H1 (cell line): ENCODE data around the gene RIN3. TPM values are rescaled to one million over a fixed set of nuclear protein-coding genes. Genes with fewer than 3 reads are reported as not detected.

ENCODE experiments used
- CTCF ChIA-PET: fragments of 300-600 bp; sonication (Branson Sonifier 250); formaldehyde crosslinking; loops from one replicate; lab custom pipeline; 2021; ENCODE audit not compliant: partially characterized antibody; lab: Charles Lee
- POLR2A ChIA-PET: fragments of 300-600 bp; sonication (Branson Sonifier 250); formaldehyde crosslinking; loops from one replicate; lab custom pipeline; 2021; ENCODE audit warnings: inconsistent platforms; ENCODE audit not compliant: partially characterized antibody; lab: Charles Lee
- DNase-seq, 2 experiments: peaks; one replicate each; pipeline versions ENCODE4 v3.0.0 to v3.0.0-alpha.2; 2010 to 2022; ENCODE audit warnings: low spot score in 2 of 2, low read depth in 1 of 2, mixed read lengths in 1 of 2
- FAIRE-seq: peaks from 2 replicates; lab custom pipeline; 2011; peaks lifted over from hg19 to GRCh38; lab: Jason Lieb, UNC
- H2AFZ ChIP-seq: 2 replicates; pipeline ENCODE4 v1.8.1; 2012; ENCODE audit warnings: low read length, inconsistent platforms
- H2AK5ac ChIP-seq: 2 replicates; pipeline ENCODE4 v1.6.1; 2013; ENCODE audit warnings: low read depth, low read length
- H2BK120ac ChIP-seq: replicated peaks from 2 replicates; pipeline ENCODE3; 2013; ENCODE audit warnings: low read depth, low read length, inconsistent platforms
- H2BK12ac ChIP-seq: 2 replicates; pipeline ENCODE4 v1.6.1; 2013; ENCODE audit warnings: low read depth, low read length
- H2BK15ac ChIP-seq: 2 replicates; pipeline ENCODE4 v1.6.1; 2013; ENCODE audit warnings: low read length
- H2BK20ac ChIP-seq: 2 replicates; pipeline ENCODE4 v1.6.1; 2013; ENCODE audit warnings: low read length
- H2BK5ac ChIP-seq: 2 replicates; pipeline ENCODE4 v1.6.1; 2013; ENCODE audit warnings: low read depth, low read length
- H3K14ac ChIP-seq: 2 replicates; pipeline ENCODE4 v1.6.1; 2013; ENCODE audit warnings: inconsistent platforms; ENCODE audit not compliant: insufficient read length
- H3K18ac ChIP-seq: 2 replicates; pipeline ENCODE4 v1.6.1; 2013; ENCODE audit warnings: low read length; ENCODE audit errors: extremely low read depth
- H3K23ac ChIP-seq: 2 replicates; pipeline ENCODE4 v1.6.1; 2013; ENCODE audit warnings: inconsistent platforms; ENCODE audit not compliant: insufficient read length
- H3K23me2 ChIP-seq: 2 replicates; pipeline ENCODE4 v1.6.1; 2013; ENCODE audit warnings: low read depth, low read length
- H3K27ac ChIP-seq: 2 replicates; pipeline ENCODE4 v1.6.1; 2011; ENCODE audit warnings: low read depth, low read length, inconsistent platforms
- H3K27me3 ChIP-seq, 4 experiments: replicated peaks in 1 of 4; 1 replicate in 1 of 4; 2 replicates in 3 of 4; pipeline versions ENCODE4 v1.6.1 to v1.8.1; 2011 to 2013; ENCODE audit warnings: low read length in 3 of 4, mild to moderate bottlenecking in 3 of 4, inconsistent platforms in 2 of 4, mixed read lengths in 2 of 4, moderate library complexity in 1 of 4; ENCODE audit not compliant: control insufficient read depth in 3 of 4, insufficient read depth in 3 of 4; ENCODE audit errors: extremely low read depth in 1 of 4
- H3K36me3 ChIP-seq, 4 experiments: 2 replicates each; pipeline versions ENCODE4 v1.6.1 to v1.8.1; 2011 to 2013; ENCODE audit warnings: mild to moderate bottlenecking in 4 of 4, low read length in 3 of 4, moderate library complexity in 2 of 4, control low read depth in 1 of 4, inconsistent platforms in 1 of 4; ENCODE audit not compliant: insufficient read depth in 4 of 4, control insufficient read depth in 2 of 4
- H3K4ac ChIP-seq: replicated peaks from 2 replicates; pipeline ENCODE3; 2013; ENCODE audit warnings: low read length, low read depth, mixed read lengths, inconsistent platforms; ENCODE audit not compliant: insufficient read length
- H3K4me1 ChIP-seq, 4 experiments: replicated peaks in 1 of 4; 1 replicate in 1 of 4; 2 replicates in 3 of 4; pipeline versions ENCODE4 v1.6.1 to v1.8.1; 2011 to 2013; ENCODE audit warnings: low read length in 3 of 4, inconsistent platforms in 2 of 4, mixed read lengths in 1 of 4; ENCODE audit not compliant: insufficient read depth in 4 of 4, control insufficient read depth in 3 of 4
- H3K4me2 ChIP-seq, 2 experiments: 2 replicates each; pipeline versions ENCODE4 v1.6.1 to v1.8.1; 2011 to 2013; ENCODE audit warnings: low read depth in 2 of 2, low read length in 2 of 2, control low read depth in 1 of 2, inconsistent platforms in 1 of 2, mild to moderate bottlenecking in 1 of 2; ENCODE audit not compliant: insufficient read depth in 1 of 2
- H3K4me3 ChIP-seq, 4 experiments: fragments of 200-600, 300-600 bp in 1 of 4; sonication (generic), shearing (Covaris generic), sonication (Bioruptor Twin) in 1 of 4; 2 replicates each; pipeline versions ENCODE4 v1.5.1 to v1.8.1; 2011 to 2016; ENCODE audit warnings: low read length in 4 of 4, low read depth in 3 of 4, control low read depth in 2 of 4, inconsistent platforms in 2 of 4, mild to moderate bottlenecking in 2 of 4, mixed read lengths in 1 of 4, moderate library complexity in 1 of 4; ENCODE audit not compliant: insufficient read depth in 2 of 4; ENCODE audit errors: extremely low read depth in 1 of 4
- H3K56ac ChIP-seq: replicated peaks from 2 replicates; pipeline ENCODE3; 2013; ENCODE audit warnings: low read depth, mild to moderate bottlenecking, mixed read lengths, low read length, inconsistent platforms; ENCODE audit not compliant: insufficient read length
- H3K79me1 ChIP-seq: 2 replicates; pipeline ENCODE4 v1.6.1; 2013; ENCODE audit warnings: low read depth, low read length, control low read depth
- H3K79me2 ChIP-seq, 2 experiments: 2 replicates each; pipeline versions ENCODE4 v1.6.1 to v1.8.1; 2012 to 2013; ENCODE audit warnings: low read length in 2 of 2, mild to moderate bottlenecking in 2 of 2, inconsistent platforms in 1 of 2; ENCODE audit not compliant: insufficient read depth in 2 of 2, control insufficient read depth in 1 of 2
- H3K9ac ChIP-seq, 4 experiments: replicated peaks in 1 of 4; 1 replicate in 1 of 4; 2 replicates in 3 of 4; pipeline versions ENCODE4 v1.6.1 to v1.8.1; 2011 to 2013; ENCODE audit warnings: low read depth in 3 of 4, low read length in 3 of 4, control low read depth in 2 of 4, mild to moderate bottlenecking in 2 of 4, moderate library complexity in 2 of 4, inconsistent platforms in 1 of 4; ENCODE audit errors: extremely low read depth in 1 of 4
- H3K9me3 ChIP-seq, 2 experiments: 2 replicates each; pipeline versions ENCODE4 v1.6.1 to v1.8.1; 2012 to 2013; ENCODE audit warnings: mild to moderate bottlenecking in 2 of 2, moderate library complexity in 2 of 2, control low read depth in 1 of 2, inconsistent platforms in 1 of 2, low read depth in 1 of 2, low read length in 1 of 2, mixed read lengths in 1 of 2; ENCODE audit not compliant: insufficient read depth in 2 of 2
- H4K20me1 ChIP-seq, 2 experiments: replicated peaks in 1 of 2; 2 replicates each; pipeline versions ENCODE3 to v1.8.1; 2011 to 2013; ENCODE audit warnings: inconsistent platforms in 2 of 2, low read length in 2 of 2, mild to moderate bottlenecking in 1 of 2; ENCODE audit not compliant: insufficient read depth in 2 of 2, control insufficient read depth in 1 of 2
- H4K5ac ChIP-seq: 2 replicates; pipeline ENCODE4 v1.6.1; 2013; ENCODE audit warnings: low read length, low read depth, mixed read lengths, inconsistent platforms; ENCODE audit not compliant: insufficient read length
- H4K8ac ChIP-seq: 2 replicates; pipeline ENCODE4 v1.8.0; 2013; ENCODE audit warnings: mild to moderate bottlenecking, moderate library complexity, low read length, inconsistent platforms; ENCODE audit not compliant: insufficient read depth; ENCODE audit errors: extremely low read depth
- H4K91ac ChIP-seq: replicated peaks from 2 replicates; pipeline ENCODE3; 2013; ENCODE audit warnings: low read length, mixed read lengths, inconsistent platforms; ENCODE audit not compliant: insufficient read length
- CBX8 ChIP-seq: fragments of 300-800, 300-1000 bp; sonication (generic); IDR thresholded peaks from 2 replicates; pipeline ENCODE4 v1.7.1; 2016; ENCODE audit warnings: low read depth, low read length, borderline replicate concordance
- CHD1 ChIP-seq: IDR thresholded peaks from 2 replicates; pipeline ENCODE4 v1.6.1; 2012; ENCODE audit warnings: low read depth, low read length, improper control_type of control experiment
- GTF2F1 ChIP-seq: IDR thresholded peaks from 2 replicates; pipeline ENCODE4 v1.6.1; 2012; ENCODE audit warnings: low read depth, low read length, improper control_type of control experiment, borderline replicate concordance
- HDAC2 ChIP-seq, 2 experiments: fragments of 300-600 bp in 1 of 2; sonication (generic) in 1 of 2; IDR thresholded peaks; 2 replicates each; pipeline ENCODE4 v1.6.1; 2011 to 2012; ENCODE audit warnings: low read depth in 2 of 2, low read length in 2 of 2, mild to moderate bottlenecking in 2 of 2, moderate library complexity in 2 of 2, borderline replicate concordance in 1 of 2, inconsistent platforms in 1 of 2
- SP1 ChIP-seq: IDR thresholded peaks from 2 replicates; pipeline ENCODE4 v1.6.1; 2011; ENCODE audit warnings: low read depth, low read length
- SUZ12 ChIP-seq: fragments of 200-600 bp; sonication (generic); IDR thresholded peaks from 2 replicates; pipeline ENCODE4 v1.6.1; 2012; ENCODE audit warnings: mild to moderate bottlenecking, inconsistent platforms, low read length, moderate library complexity, mixed read lengths
- TEAD4 ChIP-seq: IDR thresholded peaks from 2 replicates; pipeline ENCODE4 v1.6.1; 2012; ENCODE audit warnings: low read depth, low read length, inconsistent platforms, mixed read lengths
- YY1 ChIP-seq: IDR thresholded peaks from 2 replicates; pipeline ENCODE4 v1.6.1; 2011; ENCODE audit warnings: low read depth, mild to moderate bottlenecking, low read length
- WGBS, 2 experiments: shearing (Covaris generic) in 1 of 2; methylation state at CpG; one replicate each; pipeline versions ENCODE4 v1.1.6 to v1.1.7; 2013 to 2015; ENCODE audit warnings: low lambda C conversion rate in 2 of 2, mixed read lengths in 2 of 2, inconsistent platforms in 1 of 2, low coverage in 1 of 2, missing lambda C conversion rate in 1 of 2; ENCODE audit not compliant: insufficient replicate concordance in 2 of 2, insufficient coverage in 1 of 2, insufficient read length in 1 of 2; ENCODE audit errors: extremely low coverage in 1 of 2, missing lambda C conversion rate in 1 of 2; 5-methylcytosine and 5-hydroxymethylcytosine counted together
- polyA plus RNA-seq, 7 experiments: library from polyadenylated mRNA; depleted of rRNA in 3 of 7; stranded (reverse) in 5 of 7; unstranded in 2 of 7; fragments of >200 nt in 5 of 7; fragments of 200-250 nt in 2 of 7; gene quantifications; 1 replicate in 5 of 7; 2 replicates in 1 of 7; 4 replicates in 1 of 7; pipeline versions ENCODE4 v1.2.1 to v1.2.3, GENCODE V29; 2011 to 2013; ENCODE audit warnings: missing spikeins in 2 of 7, mixed read lengths in 2 of 7
- total RNA-seq: library from RNA; stranded (reverse); fragmentation: NEBNext Ultra II Directional; extraction: Animal tissue kit (Norgen Biotek cat#: 25700); gene quantifications from 2 replicates; pipeline ENCODE4 v1.2.1, GENCODE V29; 2021

RIN3 gene
- total and polyA plus RNA-seq, 2 of the 8 experiments (the other 6 are each of a cell fraction or from before 2014, with no cell fraction given): 0.59 to 1.5 TPM

GRCh38 chr14:92516344-92516965 lies 2.9 kb downstream of the RIN3 start:
- H2BK5ac ChIP-seq: no peak overlapping the region
- ChIA-PET POLR2A (no interaction called here), CTCF (interaction anchor here (0.8 to 2.0 kb wide), 2 partner anchors 97 to 174 kb away, joined by 3 to 4 read pairs; no protein-coding TSS in a partner anchor)
- no peaks in the 10 kb centered on the region for H3K9me3 ChIP-seq
- no peak overlapping the region for H3K14ac ChIP-seq
- no peak overlapping the region for H4K8ac ChIP-seq
- H3K4me3 ChIP-seq: no peak overlapping the region
- H3K18ac ChIP-seq: no peak overlapping the region
- H3K23me2 ChIP-seq: peaks cover 18% of the 10 kb centered on the region; the same call in 1 of the 2 replicates
- 88% methylated on average over 4 of the region's 4 CpGs; no CpG with 5 or more reads in 1 of the 2 experiments for WGBS, 2 experiments
- peaks cover 12 to 43% (median 28%) of the 10 kb centered on the region in 4 experiments for H3K27me3 ChIP-seq
- no peak overlapping the region for H2AK5ac ChIP-seq
- 0 out of 7 replicates have a peak, but pooled peaks cover 0 to 5% (median under 1%) of the 10 kb centered on the region in 4 experiments for H3K4me1 ChIP-seq
- no peak overlapping the region for H3K23ac ChIP-seq
- no peak overlapping the region for H4K5ac ChIP-seq
- DNase-seq: no peak
- no peak for FAIRE-seq
- H4K91ac ChIP-seq: no peak overlapping the region
- H2AFZ ChIP-seq: no peak overlapping the region
- no peaks in the 10 kb centered on the region for H3K79me1 ChIP-seq
- H2BK120ac ChIP-seq: no peak overlapping the region
- H3K27ac ChIP-seq: no peak overlapping the region
- no peak overlapping the region for H2BK20ac ChIP-seq
- no peak overlapping the region for H2BK12ac ChIP-seq
- no peak overlapping the region for H3K4ac ChIP-seq
- H3K36me3 ChIP-seq: no peaks in the 10 kb centered on the region
- H3K79me2 ChIP-seq: no peaks in the 10 kb centered on the region
- H3K4me2 ChIP-seq: no peak overlapping the region
- H4K20me1 ChIP-seq: no peaks in the 10 kb centered on the region
- H3K9ac ChIP-seq: no peak overlapping the region
- no peak overlapping the region for H3K56ac ChIP-seq
- no peak overlapping the region for H2BK15ac ChIP-seq
- no peak for TF ChIP-seq SP1
- TF ChIP-seq HDAC2 (IDR thresholded peaks at IDR 0.05; ENCODE audit: borderline replicate concordance in 1 of 2, low read depth in 2 of 2, low read length in 2 of 2): no peak
- TF ChIP-seq CHD1: no peak
- no peak for TF ChIP-seq GTF2F1
- no peak for TF ChIP-seq CBX8
- TF ChIP-seq TEAD4: no peak
- TF ChIP-seq YY1: no peak
- TF ChIP-seq SUZ12: no peak
